ENCODE data around the gene C2orf42.

DNA sequence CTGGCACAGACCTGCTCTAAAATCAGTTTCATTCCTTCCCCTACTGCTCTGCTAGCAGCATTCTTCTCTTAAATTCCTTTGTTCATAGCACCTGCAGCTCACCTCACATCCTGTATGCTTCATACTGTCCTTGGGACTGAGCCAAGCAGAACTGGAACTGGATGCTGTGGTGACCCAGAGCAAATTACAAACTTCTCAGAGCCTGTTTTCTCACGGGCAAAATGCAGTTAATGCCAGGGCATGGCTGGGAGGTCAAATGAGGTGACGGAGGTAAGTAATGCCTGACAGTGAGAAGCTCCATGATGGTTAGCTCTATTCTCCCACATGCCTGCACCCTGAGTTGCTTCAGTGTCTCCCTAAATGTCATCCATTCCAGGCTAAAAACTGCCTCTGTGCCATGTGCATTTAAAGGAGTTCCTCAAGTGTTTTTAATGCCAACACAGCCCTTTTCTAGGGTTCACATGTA lies 29.7 kb downstream of the C2orf42 start:
- TF ChIP-seq CTCF (IDR thresholded peaks at IDR 0.05; ENCODE audit: low read depth, low read length, missing input control), result no peak
- TF ChIP-seq GABPA (IDR thresholded peaks at IDR 0.05 in 1 of 2, conservative IDR thresholded peaks at IDR 0.05 in 1 of 2), result no peak
- no peak for TF ChIP-seq MAX (IDR thresholded peaks at IDR 0.05)
- TF ChIP-seq ATF3 (IDR thresholded peaks at IDR 0.05), result no peak
- TF ChIP-seq, protein P1, sequence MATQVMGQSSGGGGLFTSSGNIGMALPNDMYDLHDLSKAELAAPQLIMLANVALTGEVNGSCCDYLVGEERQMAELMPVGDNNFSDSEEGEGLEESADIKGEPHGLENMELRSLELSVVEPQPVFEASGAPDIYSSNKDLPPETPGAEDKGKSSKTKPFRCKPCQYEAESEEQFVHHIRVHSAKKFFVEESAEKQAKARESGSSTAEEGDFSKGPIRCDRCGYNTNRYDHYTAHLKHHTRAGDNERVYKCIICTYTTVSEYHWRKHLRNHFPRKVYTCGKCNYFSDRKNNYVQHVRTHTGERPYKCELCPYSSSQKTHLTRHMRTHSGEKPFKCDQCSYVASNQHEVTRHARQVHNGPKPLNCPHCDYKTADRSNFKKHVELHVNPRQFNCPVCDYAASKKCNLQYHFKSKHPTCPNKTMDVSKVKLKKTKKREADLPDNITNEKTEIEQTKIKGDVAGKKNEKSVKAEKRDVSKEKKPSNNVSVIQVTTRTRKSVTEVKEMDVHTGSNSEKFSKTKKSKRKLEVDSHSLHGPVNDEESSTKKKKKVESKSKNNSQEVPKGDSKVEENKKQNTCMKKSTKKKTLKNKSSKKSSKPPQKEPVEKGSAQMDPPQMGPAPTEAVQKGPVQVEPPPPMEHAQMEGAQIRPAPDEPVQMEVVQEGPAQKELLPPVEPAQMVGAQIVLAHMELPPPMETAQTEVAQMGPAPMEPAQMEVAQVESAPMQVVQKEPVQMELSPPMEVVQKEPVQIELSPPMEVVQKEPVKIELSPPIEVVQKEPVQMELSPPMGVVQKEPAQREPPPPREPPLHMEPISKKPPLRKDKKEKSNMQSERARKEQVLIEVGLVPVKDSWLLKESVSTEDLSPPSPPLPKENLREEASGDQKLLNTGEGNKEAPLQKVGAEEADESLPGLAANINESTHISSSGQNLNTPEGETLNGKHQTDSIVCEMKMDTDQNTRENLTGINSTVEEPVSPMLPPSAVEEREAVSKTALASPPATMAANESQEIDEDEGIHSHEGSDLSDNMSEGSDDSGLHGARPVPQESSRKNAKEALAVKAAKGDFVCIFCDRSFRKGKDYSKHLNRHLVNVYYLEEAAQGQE (IDR thresholded peaks at IDR 0.05), result no peak
- TF ChIP-seq TAF1 (conservative IDR thresholded peaks at IDR 0.05), result no peak
- no peak for TF ChIP-seq ZBTB33 (IDR thresholded peaks at IDR 0.05)

Data from liver (tissue), 3 donors.